Erythroblast (primary cell): Measurements from ENCODE around the gene MINDY2.

Source experiments
- DNase-seq, 2 experiments: peaks; one replicate each; lab custom pipeline; 2025; lab: John Stamatoyannopoulos, UW
- GATA1 ChIP-seq: IDR thresholded peaks from 2 replicates; pipeline ENCODE4 v1.6.1; 2011; ENCODE audit warnings: low read depth, mild to moderate bottlenecking, control low read depth, low read length, moderate library complexity
- POLR2A ChIP-seq: IDR thresholded peaks from 2 replicates; pipeline ENCODE4 v1.6.1; 2011; ENCODE audit warnings: mild to moderate bottlenecking, low read length

Gene MINDY2

DNA sequence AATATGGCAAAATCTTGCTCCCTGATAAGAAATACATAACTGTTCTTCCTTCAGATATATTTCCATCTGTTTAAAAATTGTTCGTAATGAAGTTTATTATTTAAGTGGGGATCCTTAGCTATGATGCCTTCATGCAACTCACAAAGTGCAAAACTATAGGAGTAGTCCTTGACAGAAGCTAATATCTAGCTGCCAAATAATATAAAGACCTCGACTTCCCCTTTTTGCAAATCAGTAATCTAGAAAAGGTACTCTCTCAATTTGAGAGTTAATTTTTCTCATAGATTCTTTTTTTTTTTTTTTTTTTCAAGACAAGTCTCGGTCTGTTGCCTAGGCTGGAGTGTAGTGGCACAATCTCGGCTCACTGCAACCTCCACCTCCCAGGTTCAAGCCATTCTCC lies 139.4 kb downstream of the MINDY2 start:
- TF ChIP-seq GATA1, result no peak
- no peak for TF ChIP-seq POLR2A
- DNase-seq, result no peak
